Liver (tissue), 3 donors: ENCODE measurements around the gene USH1G.
"Not testable (repeated sequence)": the region's sequence is repeated elsewhere in the genome, so short reads cannot be mapped to it uniquely, and the experiment has no call there.

Experiments
- ATF3 ChIP-seq: IDR thresholded peaks from 2 replicates; pipeline ENCODE4 v1.6.1; 2016; ENCODE audit warnings: antibody characterized with exemption
- EGR1 ChIP-seq, 2 donors: IDR thresholded peaks; 2 replicates each; pipeline ENCODE4 v1.6.1; 2016 to 2018; ENCODE audit warnings: antibody characterized with exemption in 2 of 2, low read depth in 2 of 2
- FOXA1 ChIP-seq: IDR thresholded peaks from 2 replicates; pipeline ENCODE4 v1.6.1; 2016; ENCODE audit warnings: antibody characterized with exemption
- GABPA ChIP-seq, 2 donors: IDR thresholded peaks in 1 of 2; conservative IDR thresholded peaks in 1 of 2; 2 replicates each; pipeline ENCODE4 v1.6.1; 2016; ENCODE audit warnings: antibody characterized with exemption in 2 of 2, mild to moderate bottlenecking in 1 of 2, moderate library complexity in 1 of 2
- RAD21 ChIP-seq, 2 donors: IDR thresholded peaks; 2 replicates each; pipeline ENCODE4 v1.6.1; 2016; ENCODE audit warnings: antibody characterized with exemption in 2 of 2, mild to moderate bottlenecking in 2 of 2
- REST ChIP-seq: IDR thresholded peaks from 2 replicates; pipeline ENCODE4 v1.6.1; 2016; ENCODE audit warnings: antibody characterized with exemption, mild to moderate bottlenecking
- RXRA ChIP-seq, 2 donors: IDR thresholded peaks; 2 replicates each; pipeline ENCODE4 v1.6.1; 2017 to 2018; ENCODE audit warnings: antibody characterized with exemption in 2 of 2, mild to moderate bottlenecking in 1 of 2
- SP1 ChIP-seq: IDR thresholded peaks from 2 replicates; pipeline ENCODE4 v1.6.1; 2018; ENCODE audit warnings: antibody characterized with exemption, mild to moderate bottlenecking
- TAF1 ChIP-seq: conservative IDR thresholded peaks from 2 replicates; pipeline ENCODE4 v1.6.1; 2016; ENCODE audit warnings: antibody characterized with exemption, mild to moderate bottlenecking
- YY1 ChIP-seq: IDR thresholded peaks from 2 replicates; pipeline ENCODE4 v1.6.1; 2016; ENCODE audit warnings: antibody characterized with exemption, mild to moderate bottlenecking
- ZBTB33 ChIP-seq: IDR thresholded peaks from 2 replicates; pipeline ENCODE4 v1.6.1; 2016; ENCODE audit warnings: antibody characterized with exemption
- TF ChIP-seq, protein P1 (sequence below): fragments of 150-350 bp; IDR thresholded peaks from 2 replicates; pipeline ENCODE4 v1.5.1; 2017; ENCODE audit warnings: improper control_type of control experiment, low read depth, low read length; ENCODE audit not compliant: missing input control
- TF ChIP-seq, protein P2 (sequence below): IDR thresholded peaks from 2 replicates; pipeline ENCODE4 v1.6.1; 2016; ENCODE audit warnings: antibody characterized with exemption
- donor health status: healthy.
- donor health status: healthy.

- TF ChIP-seq, protein P1, sequence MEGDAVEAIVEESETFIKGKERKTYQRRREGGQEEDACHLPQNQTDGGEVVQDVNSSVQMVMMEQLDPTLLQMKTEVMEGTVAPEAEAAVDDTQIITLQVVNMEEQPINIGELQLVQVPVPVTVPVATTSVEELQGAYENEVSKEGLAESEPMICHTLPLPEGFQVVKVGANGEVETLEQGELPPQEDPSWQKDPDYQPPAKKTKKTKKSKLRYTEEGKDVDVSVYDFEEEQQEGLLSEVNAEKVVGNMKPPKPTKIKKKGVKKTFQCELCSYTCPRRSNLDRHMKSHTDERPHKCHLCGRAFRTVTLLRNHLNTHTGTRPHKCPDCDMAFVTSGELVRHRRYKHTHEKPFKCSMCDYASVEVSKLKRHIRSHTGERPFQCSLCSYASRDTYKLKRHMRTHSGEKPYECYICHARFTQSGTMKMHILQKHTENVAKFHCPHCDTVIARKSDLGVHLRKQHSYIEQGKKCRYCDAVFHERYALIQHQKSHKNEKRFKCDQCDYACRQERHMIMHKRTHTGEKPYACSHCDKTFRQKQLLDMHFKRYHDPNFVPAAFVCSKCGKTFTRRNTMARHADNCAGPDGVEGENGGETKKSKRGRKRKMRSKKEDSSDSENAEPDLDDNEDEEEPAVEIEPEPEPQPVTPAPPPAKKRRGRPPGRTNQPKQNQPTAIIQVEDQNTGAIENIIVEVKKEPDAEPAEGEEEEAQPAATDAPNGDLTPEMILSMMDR, result not testable (repeated sequence)
- TF ChIP-seq FOXA1; YY1; SP1; RXRA (IDR thresholded peaks at IDR 0.05); REST; TAF1; ATF3; GABPA (IDR thresholded peaks at IDR 0.05 in 1 of 2, conservative IDR thresholded peaks at IDR 0.05 in 1 of 2); RAD21 (IDR thresholded peaks at IDR 0.05); ZBTB33; EGR1 (IDR thresholded peaks at IDR 0.05; ENCODE audit: low read depth in 2 of 2): not testable (repeated sequence)
- TF ChIP-seq, protein P2, sequence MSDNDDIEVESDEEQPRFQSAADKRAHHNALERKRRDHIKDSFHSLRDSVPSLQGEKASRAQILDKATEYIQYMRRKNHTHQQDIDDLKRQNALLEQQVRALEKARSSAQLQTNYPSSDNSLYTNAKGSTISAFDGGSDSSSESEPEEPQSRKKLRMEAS, result not testable (repeated sequence)
Measured at GRCh38 chr17:74909097-74909496, 14.0 kb downstream of the USH1G start.
